Astrocyte (in vitro differentiated cells and primary cell): Measurements from ENCODE around the gene SNRPA.

ENCODE experiments used
- EZH2 ChIP-seq: IDR thresholded peaks from 2 replicates; pipeline ENCODE4 v1.6.1; 2012; ENCODE audit warnings: mild to moderate bottlenecking, low read length, inconsistent platforms; ENCODE audit not compliant: insufficient read depth
- TF ChIP-seq, protein P1 (sequence below): IDR thresholded peaks from 2 replicates; pipeline ENCODE4 v1.5.1; 2011; ENCODE audit warnings: low read depth, mild to moderate bottlenecking, inconsistent platforms, low read length, moderate library complexity; ENCODE audit not compliant: insufficient read depth

GRCh38 chr19:40705950-40706619 lies 44.9 kb upstream of the SNRPA start:
- TF ChIP-seq, protein P1, sequence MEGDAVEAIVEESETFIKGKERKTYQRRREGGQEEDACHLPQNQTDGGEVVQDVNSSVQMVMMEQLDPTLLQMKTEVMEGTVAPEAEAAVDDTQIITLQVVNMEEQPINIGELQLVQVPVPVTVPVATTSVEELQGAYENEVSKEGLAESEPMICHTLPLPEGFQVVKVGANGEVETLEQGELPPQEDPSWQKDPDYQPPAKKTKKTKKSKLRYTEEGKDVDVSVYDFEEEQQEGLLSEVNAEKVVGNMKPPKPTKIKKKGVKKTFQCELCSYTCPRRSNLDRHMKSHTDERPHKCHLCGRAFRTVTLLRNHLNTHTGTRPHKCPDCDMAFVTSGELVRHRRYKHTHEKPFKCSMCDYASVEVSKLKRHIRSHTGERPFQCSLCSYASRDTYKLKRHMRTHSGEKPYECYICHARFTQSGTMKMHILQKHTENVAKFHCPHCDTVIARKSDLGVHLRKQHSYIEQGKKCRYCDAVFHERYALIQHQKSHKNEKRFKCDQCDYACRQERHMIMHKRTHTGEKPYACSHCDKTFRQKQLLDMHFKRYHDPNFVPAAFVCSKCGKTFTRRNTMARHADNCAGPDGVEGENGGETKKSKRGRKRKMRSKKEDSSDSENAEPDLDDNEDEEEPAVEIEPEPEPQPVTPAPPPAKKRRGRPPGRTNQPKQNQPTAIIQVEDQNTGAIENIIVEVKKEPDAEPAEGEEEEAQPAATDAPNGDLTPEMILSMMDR, result no peak
- no peak for TF ChIP-seq EZH2
